B cell (primary cell): Measurements from ENCODE around the gene SERPINB6. TPM values are rescaled to one million over a fixed set of nuclear protein-coding genes. Genes with fewer than 3 reads are reported as not detected.
A peak's percentile ranks its signal among the peaks of the same experiment; 100 is the strongest.

Source experiments
- ATAC-seq: fragments of 200-7000 bp; cut with Tn5 transposase; one replicate; pipeline ENCODE4 v1.10.0; 2021; ENCODE audit warnings: low read depth, mild to moderate bottlenecking, moderate number of reproducible peaks, moderate library complexity
- CTCF ChIA-PET: fragments of 350-600 bp; sonication (Branson Sonifier 250); formaldehyde crosslinking; loops from one replicate; lab custom pipeline; 2021; ENCODE audit warnings: antibody characterized with exemption, inconsistent platforms; lab: Charles Lee
- POLR2A ChIA-PET: fragments of 350-600 bp; sonication (Branson Sonifier 250); formaldehyde crosslinking; loops from one replicate; lab custom pipeline; 2021; ENCODE audit warnings: antibody characterized with exemption; lab: Charles Lee
- DNase-seq: peaks from one replicate; pipeline ENCODE4 v3.0.0; 2013
- H2AFZ ChIP-seq: 2 replicates; pipeline ENCODE4 v1.6.1; 2012; ENCODE audit warnings: mild to moderate bottlenecking, low read depth, low read length; ENCODE audit not compliant: insufficient read depth, poor library complexity, severe bottlenecking
- H3K27ac ChIP-seq, 2 donors: 1 replicate in 1 of 2; 2 replicates in 1 of 2; pipeline ENCODE4 v1.5.1; 2012 to 2013; ENCODE audit warnings: low read length in 2 of 2, mild to moderate bottlenecking in 2 of 2, moderate library complexity in 1 of 2
- H3K27me3 ChIP-seq, 4 experiments: fragments of 200-600 bp in 1 of 4; sonication (generic) in 1 of 4; replicated peaks in 1 of 4; 1 replicate in 2 of 4; 2 replicates in 2 of 4; pipeline versions ENCODE4 v1.6.1 to v1.7.0; 2013 to 2016; ENCODE audit warnings: low read length in 3 of 4, mild to moderate bottlenecking in 2 of 4, mixed read lengths in 1 of 4, moderate library complexity in 1 of 4; ENCODE audit not compliant: insufficient read depth in 4 of 4, control insufficient read depth in 3 of 4; ENCODE audit errors: control extremely low read depth in 1 of 4
- H3K36me3 ChIP-seq, 2 experiments: replicated peaks in 1 of 2; 1 replicate in 1 of 2; 2 replicates in 1 of 2; pipeline versions ENCODE4 v1.6.1 to v1.7.1; 2013; ENCODE audit warnings: low read length in 1 of 2; ENCODE audit not compliant: insufficient read depth in 2 of 2, control insufficient read depth in 1 of 2; ENCODE audit errors: control extremely low read depth in 1 of 2, extremely low read depth in 1 of 2
- H3K4me1 ChIP-seq, 2 donors: fragments of 200-600 bp in 1 of 2; sonication (generic) in 1 of 2; 1 replicate in 1 of 2; 2 replicates in 1 of 2; pipeline versions ENCODE4 v1.5.1 to v1.6.1; 2013 to 2017; ENCODE audit warnings: low read length in 2 of 2; ENCODE audit not compliant: control insufficient read depth in 2 of 2, insufficient read depth in 2 of 2
- H3K4me2 ChIP-seq: replicated peaks from 2 replicates; pipeline ENCODE3; 2012; ENCODE audit warnings: mild to moderate bottlenecking, low read depth, low read length; ENCODE audit not compliant: poor library complexity, severe bottlenecking
- H3K4me3 ChIP-seq, 5 experiments: fragments of 200-600 bp in 1 of 5; sonication (generic) in 1 of 5; 1 replicate in 3 of 5; 2 replicates in 2 of 5; pipeline versions ENCODE4 v1.5.1 to v1.7.0; 2011 to 2016; ENCODE audit warnings: low read length in 4 of 5, mild to moderate bottlenecking in 4 of 5, low read depth in 2 of 5, control low read depth in 1 of 5, moderate library complexity in 1 of 5; ENCODE audit not compliant: insufficient read depth in 1 of 5; ENCODE audit errors: control extremely low read depth in 1 of 5, extremely low read depth in 1 of 5
- H3K79me2 ChIP-seq: fragments of 200-600 bp; sonication (generic); one replicate; pipeline ENCODE4 v1.6.0; 2016; ENCODE audit warnings: low read length; ENCODE audit not compliant: control insufficient read depth, insufficient read depth
- H3K9ac ChIP-seq: fragments of 200-600 bp; sonication (generic); 2 replicates; pipeline ENCODE4 v1.6.1; 2017; ENCODE audit warnings: mild to moderate bottlenecking, low read length, moderate library complexity
- H3K9me3 ChIP-seq, 3 donors: one replicate each; pipeline versions ENCODE4 v1.6.1 to v1.7.1; 2013; ENCODE audit warnings: low read length in 2 of 3; ENCODE audit not compliant: control insufficient read depth in 2 of 3, insufficient read depth in 1 of 3; ENCODE audit errors: control extremely low read depth in 1 of 3
- H4K20me1 ChIP-seq: 2 replicates; pipeline ENCODE4 v1.6.0; 2012; ENCODE audit warnings: mild to moderate bottlenecking, low read length; ENCODE audit not compliant: insufficient read depth, control insufficient read depth, poor library complexity, severe bottlenecking
- H3K27ac Mint-ChIP-seq: one replicate; pipeline ENCODE4 v1.8.0; 2021; ENCODE audit warnings: mixed read lengths
- H3K27me3 Mint-ChIP-seq: one replicate; pipeline ENCODE4 v1.8.0; 2021; ENCODE audit warnings: mixed read lengths
- H3K4me1 Mint-ChIP-seq: one replicate; pipeline ENCODE4 v1.8.0; 2021; ENCODE audit warnings: mixed read lengths
- H3K4me3 Mint-ChIP-seq: one replicate; pipeline ENCODE4 v1.8.0; 2021; ENCODE audit warnings: mixed read lengths
- H3K9me3 Mint-ChIP-seq: one replicate; pipeline ENCODE4 v1.8.0; 2022; ENCODE audit warnings: mixed read lengths; ENCODE audit not compliant: insufficient read depth
- CTCF ChIP-seq: fragments of 200-600 bp; IDR thresholded peaks from one replicate; pipeline ENCODE4 v1.8.0; 2022; ENCODE audit warnings: antibody characterized with exemption, mild to moderate bottlenecking
- EZH2 ChIP-seq: IDR thresholded peaks from 2 replicates; pipeline ENCODE4 v1.6.1; 2012; ENCODE audit warnings: borderline replicate concordance, low read depth, mild to moderate bottlenecking, moderate library complexity, low read length; ENCODE audit not compliant: insufficient read depth, poor library complexity, severe bottlenecking
- WGBS: methylation state at CpG from one replicate; pipeline ENCODE4 v1.1.5; 2013; ENCODE audit warnings: missing lambda C conversion rate; ENCODE audit not compliant: insufficient coverage; 5-methylcytosine and 5-hydroxymethylcytosine counted together
- intact Hi-C: fragments of 100-400 bp; cut with micrococcal nuclease; formaldehyde crosslinking; loops from one replicate; pipeline ENCODE4 v1.10.0; 2022
- polyA plus RNA-seq: library from polyadenylated mRNA; depleted of rRNA; stranded (reverse); fragments of >200 nt; gene quantifications from 2 replicates; pipeline ENCODE4 v1.2.3, GENCODE V29; 2012
- total RNA-seq, 2 donors: library from RNA; stranded (reverse); fragments of 120-200 nt in 1 of 2; gene quantifications; 1 replicate in 1 of 2; 2 replicates in 1 of 2; pipeline versions ENCODE4 v1.2.3 to v1.2.4, GENCODE V29; 2013 to 2022

SERPINB6 gene
- total and polyA plus RNA-seq, 2 donors (not counting 1 experiment from before 2014, with no cell fraction given), result 35.2 to 58.5 TPM

GRCh38 chr6:3001773-3002293 is 30.5 kb upstream of the SERPINB6 start:
- CTCF ChIA-PET, result interaction anchor here (0.6 to 4.1 kb wide), 15 partner anchors 9 to 210 kb away, joined by 3 to 83 read pairs (median 4); partner anchors contain the start of genes RIPK1 and SERPINB1
- Histone ChIP-seq H3K79me2 (no peaks in the 10 kb centered on the region), H4K20me1 (no peaks in the 10 kb centered on the region), H3K36me3 (peaks cover 0 to 11% of the 10 kb centered on the region in 2 experiments), H2AFZ (no peak overlapping the region), H3K27me3 (no peaks in the 10 kb centered on the region), H3K4me2 (no peak overlapping the region), H3K27ac (no peak overlapping the region), H3K9me3 (no peaks in the 10 kb centered on the region), H3K4me3 (no peak overlapping the region), H3K9ac (no peak overlapping the region), H3K4me1 (peaks cover 11 to 21% of the 10 kb centered on the region in 2 donors)
- POLR2A ChIA-PET, result interaction anchor here (0.6 to 2.2 kb wide), 3 partner anchors 38 to 54 kb away, joined by 3 to 13 read pairs (median 4); no protein-coding TSS in a partner anchor
- intact Hi-C loops, result no loop called here
- ATAC-seq, result no peak
- TF ChIP-seq EZH2, result no peak
- peak; percentile 56 for TF ChIP-seq CTCF
- peak overlapping the region; percentile 20 for H3K4me3 Mint-ChIP-seq
- peaks cover 17% of the 10 kb centered on the region for H3K4me1 Mint-ChIP-seq
- WGBS, result no CpG with 5 or more reads among the region's 2 CpGs
- no peaks in the 10 kb centered on the region for H3K27me3 Mint-ChIP-seq
- H3K9me3 Mint-ChIP-seq, result no peaks in the 10 kb centered on the region
- peak overlapping the region; percentile 0 for H3K27ac Mint-ChIP-seq
- peak; percentile 63 for DNase-seq

- H3K27me3 ChIP-seq, result no peaks in the 10 kb centered on the region
- no peak overlapping the region for H3K9ac ChIP-seq
- Mint-ChIP-seq H3K9me3 (no peaks in the 10 kb centered on the region), H3K4me1 (peaks cover 18% of the 10 kb centered on the region), H3K27me3 (no peaks in the 10 kb centered on the region), H3K27ac (no peak overlapping the region), H3K4me3 (no peak overlapping the region)
- peaks cover 11 to 21% of the 10 kb centered on the region in 2 donors for H3K4me1 ChIP-seq
- ChIA-PET CTCF (interaction anchor here (0.8 to 4.1 kb wide), 14 partner anchors 10 to 210 kb away, joined by 3 to 83 read pairs (median 4); partner anchors contain the start of genes RIPK1 and SERPINB1), POLR2A (interaction anchor here (0.6 to 2.2 kb wide), 3 partner anchors 52 to 224 kb away, joined by 3 to 13 read pairs (median 4); no protein-coding TSS in a partner anchor)
- WGBS, result no CpG with 5 or more reads among the region's 11 CpGs
- H3K9me3 ChIP-seq, result no peaks in the 10 kb centered on the region
- no peaks in the 10 kb centered on the region for H3K79me2 ChIP-seq
- no peak overlapping the region for H2AFZ ChIP-seq
- no peak overlapping the region for H3K4me2 ChIP-seq
- TF ChIP-seq CTCF (no peak), EZH2 (no peak)
- peak overlapping the region in 1 of 5 experiments; percentile 11 for H3K4me3 ChIP-seq
- peaks cover 0 to 6% of the 10 kb centered on the region in 2 experiments for H3K36me3 ChIP-seq
- DNase-seq (no peak), ATAC-seq (no peak)
- H3K27ac ChIP-seq, result no peak overlapping the region
- no peaks in the 10 kb centered on the region for H4K20me1 ChIP-seq
- intact Hi-C loops, result no loop called here
These were observed 29.9 kb upstream of the SERPINB6 start for GRCh38 chr6:3001146-3001772.
